ENCODE measurements around the gene KRT15.

KRT15 gene

DNA sequence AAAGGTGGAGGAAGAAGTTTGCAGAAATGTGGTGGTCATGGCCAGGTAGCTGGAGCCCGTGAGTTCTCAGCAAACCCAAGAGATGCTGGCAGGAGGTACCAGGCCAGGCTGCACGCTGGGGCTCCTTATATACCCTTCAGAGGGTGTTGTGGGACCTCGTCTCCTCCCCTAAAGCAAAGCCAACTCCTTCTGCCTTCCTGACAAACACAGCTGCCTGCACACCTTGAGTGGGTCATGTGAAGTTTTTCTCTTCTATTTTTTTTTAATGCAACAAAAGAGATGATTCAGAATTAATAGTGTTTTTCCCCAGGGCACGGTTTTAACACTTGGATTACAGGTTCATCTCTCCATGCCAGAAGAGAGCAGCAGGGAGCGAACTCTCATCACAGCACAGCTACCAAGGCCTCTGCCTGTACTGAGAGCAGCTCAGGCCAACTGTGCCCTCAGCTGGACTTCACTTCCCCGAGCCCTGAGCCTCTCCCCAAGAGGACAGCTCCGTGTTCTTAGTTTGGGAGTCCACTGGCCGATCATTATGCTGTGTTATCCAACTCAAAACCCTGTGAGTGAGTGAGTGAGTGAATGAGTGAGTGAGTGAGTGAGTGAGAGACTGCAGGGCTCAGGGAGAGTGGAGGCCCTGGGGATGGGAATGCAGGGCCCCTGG, at the start of gene KRT15:
Gene KRT15, minus strand, starts transcription at position 102 of the 661 bp plus-strand sequence. Its CDS starts 63 bp downstream, at position 39.
- TF ChIP-seq, protein P1, sequence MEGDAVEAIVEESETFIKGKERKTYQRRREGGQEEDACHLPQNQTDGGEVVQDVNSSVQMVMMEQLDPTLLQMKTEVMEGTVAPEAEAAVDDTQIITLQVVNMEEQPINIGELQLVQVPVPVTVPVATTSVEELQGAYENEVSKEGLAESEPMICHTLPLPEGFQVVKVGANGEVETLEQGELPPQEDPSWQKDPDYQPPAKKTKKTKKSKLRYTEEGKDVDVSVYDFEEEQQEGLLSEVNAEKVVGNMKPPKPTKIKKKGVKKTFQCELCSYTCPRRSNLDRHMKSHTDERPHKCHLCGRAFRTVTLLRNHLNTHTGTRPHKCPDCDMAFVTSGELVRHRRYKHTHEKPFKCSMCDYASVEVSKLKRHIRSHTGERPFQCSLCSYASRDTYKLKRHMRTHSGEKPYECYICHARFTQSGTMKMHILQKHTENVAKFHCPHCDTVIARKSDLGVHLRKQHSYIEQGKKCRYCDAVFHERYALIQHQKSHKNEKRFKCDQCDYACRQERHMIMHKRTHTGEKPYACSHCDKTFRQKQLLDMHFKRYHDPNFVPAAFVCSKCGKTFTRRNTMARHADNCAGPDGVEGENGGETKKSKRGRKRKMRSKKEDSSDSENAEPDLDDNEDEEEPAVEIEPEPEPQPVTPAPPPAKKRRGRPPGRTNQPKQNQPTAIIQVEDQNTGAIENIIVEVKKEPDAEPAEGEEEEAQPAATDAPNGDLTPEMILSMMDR (IDR thresholded peaks at IDR 0.05; ENCODE audit: borderline replicate concordance, control extremely low read depth, extremely low read depth, insufficient read depth, missing control alignments) = no peak
- in situ Hi-C loops (cut with MboI; ENCODE audit: low sequenced_read_pairs, unreplicated experiment) = no loop called here
- DNase-seq (ENCODE audit: low spot score) = no peak

DNA sequence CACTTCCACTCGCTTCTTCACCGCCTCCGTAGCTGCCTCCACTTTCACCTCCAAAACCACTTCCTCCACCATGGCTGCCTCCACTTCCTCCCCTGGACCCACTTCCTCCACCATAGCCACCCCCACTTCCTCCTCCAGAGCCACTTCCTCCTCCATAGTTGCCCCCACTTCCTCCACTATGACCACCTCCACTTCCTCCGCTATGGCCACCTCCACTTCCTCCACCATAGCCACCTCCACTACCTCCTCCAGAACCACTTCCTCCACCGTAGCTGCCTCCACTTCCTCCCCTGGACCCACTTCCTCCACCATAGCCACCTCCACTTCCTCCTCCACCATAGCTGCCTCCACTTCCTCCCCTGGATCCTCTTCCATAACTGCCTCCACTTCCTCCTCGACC, 48.6 kb upstream of the KRT15 start:
- TF ChIP-seq, protein P1 (IDR thresholded peaks at IDR 0.05; ENCODE audit: borderline replicate concordance, control extremely low read depth, extremely low read depth, insufficient read depth, missing control alignments) = no peak
- in situ Hi-C loops (cut with MboI; ENCODE audit: low sequenced_read_pairs, unreplicated experiment) = no loop called here
- no peak for DNase-seq (ENCODE audit: low spot score)

- in situ Hi-C loops (cut with MboI; ENCODE audit: low sequenced_read_pairs, unreplicated experiment) = no loop called here
- TF ChIP-seq, protein P1 (IDR thresholded peaks at IDR 0.05; ENCODE audit: borderline replicate concordance, control extremely low read depth, extremely low read depth, insufficient read depth, missing control alignments) = no peak
Measured at GRCh38 chr17:41565338-41565737, 46.6 kb upstream of the KRT15 start.

GRCh38 chr17:41563607-41564170, 45.0 kb upstream of the KRT15 start:
- DNase-seq (ENCODE audit: low spot score) = no peak
- in situ Hi-C loops (cut with MboI; ENCODE audit: low sequenced_read_pairs, unreplicated experiment) = no loop called here
- TF ChIP-seq, protein P1 (IDR thresholded peaks at IDR 0.05; ENCODE audit: borderline replicate concordance, control extremely low read depth, extremely low read depth, insufficient read depth, missing control alignments) = no peak

More at GRCh38 chr17:41565338-41565737, 46.6 kb upstream of the KRT15 start:
- DNase-seq (ENCODE audit: low spot score) = no peak

GRCh38 chr17:41561554-41561953, 42.9 kb upstream of the KRT15 start:
- no peak for DNase-seq (ENCODE audit: low spot score)
- in situ Hi-C loops (cut with MboI; ENCODE audit: low sequenced_read_pairs, unreplicated experiment) = no loop called here
- TF ChIP-seq, protein P1 (IDR thresholded peaks at IDR 0.05; ENCODE audit: borderline replicate concordance, control extremely low read depth, extremely low read depth, insufficient read depth, missing control alignments) = no peak

- in situ Hi-C loops (cut with MboI; ENCODE audit: low sequenced_read_pairs, unreplicated experiment) = no loop called here
- TF ChIP-seq, protein P1 (IDR thresholded peaks at IDR 0.05; ENCODE audit: borderline replicate concordance, control extremely low read depth, extremely low read depth, insufficient read depth, missing control alignments) = no peak
Measured at GRCh38 chr17:41559548-41559947, 40.9 kb upstream of the KRT15 start.

More at GRCh38 chr17:41559548-41559947, 40.9 kb upstream of the KRT15 start:
- no peak for DNase-seq (ENCODE audit: low spot score)
